Right cardiac atrium (tissue), 5 donors: Measurements from ENCODE around the gene COQ8B. TPM values are rescaled to one million over a fixed set of nuclear protein-coding genes. Genes with fewer than 3 reads are reported as not detected.

Experiments used
- ATAC-seq, 2 donors: fragments of 200-7000 bp; cut with Tn5 transposase; one replicate each; pipeline versions ENCODE4 v1.8.0 to v1.9.1; 2020; ENCODE audit warnings: moderate library complexity in 2 of 2, mild to moderate bottlenecking in 1 of 2
- DNase-seq, 3 donors: peaks; one replicate each; pipeline ENCODE4 v3.0.0-alpha.2; 2020
- H3K27ac ChIP-seq: one replicate; pipeline ENCODE4 v1.5.1; 2013; ENCODE audit warnings: mild to moderate bottlenecking, low read length, control low read depth, moderate library complexity
- H3K27me3 ChIP-seq: one replicate; pipeline ENCODE4 v1.6.1; 2013; ENCODE audit not compliant: control insufficient read depth, insufficient read depth
- H3K4me1 ChIP-seq: one replicate; pipeline ENCODE4 v1.6.1; 2013; ENCODE audit warnings: low read length; ENCODE audit not compliant: control insufficient read depth, insufficient read depth
- H3K4me3 ChIP-seq: one replicate; pipeline ENCODE4 v1.5.1; 2013; ENCODE audit warnings: low read length, control low read depth
- H3K9me3 ChIP-seq: one replicate; pipeline ENCODE4 v1.6.1; 2013; ENCODE audit warnings: low read length; ENCODE audit not compliant: control insufficient read depth
- WGBS: extraction: QIAGEN DNeasy Blood & Tissue Kit; methylation state at CpG from one replicate; pipeline ENCODE4 v1.1.7; 2013; 5-methylcytosine and 5-hydroxymethylcytosine counted together
- intact Hi-C, 4 donors: fragments of 100-400 bp; cut with DNase I; formaldehyde crosslinking; loops; one replicate each; pipeline versions ENCODE4 v1.11.0 to v1.14.0; 2022 to 2023
- polyA plus RNA-seq: library from polyadenylated mRNA; stranded (reverse); fragments of 200-250 nt; gene quantifications from one replicate; pipeline ENCODE4 v1.2.3, GENCODE V29; 2013
- total RNA-seq, 4 donors: library from RNA; stranded (reverse); fragmentation: NEBNext Ultra II Directional; extraction: Animal tissue kit (Norgen Biotek cat#: 25700); gene quantifications; one replicate each; pipeline ENCODE4 v1.2.1, GENCODE V29; 2021
- donor health status: healthy with polysubstance abuse.
- donor health status: DM: no; HTN: yes; CAD: no.
- donor health status: DM: no; HTN: no; CAD: no.
- donor health status: DM: no; HTN: yes; CAD: no; lungs with severe emphysema.
- donor health status: DM: yes; HTN: yes; CAD: no.

Gene COQ8B
- total and polyA plus RNA-seq, 5 donors = 22.8 to 34.0 (median 25.5) TPM

DNA sequence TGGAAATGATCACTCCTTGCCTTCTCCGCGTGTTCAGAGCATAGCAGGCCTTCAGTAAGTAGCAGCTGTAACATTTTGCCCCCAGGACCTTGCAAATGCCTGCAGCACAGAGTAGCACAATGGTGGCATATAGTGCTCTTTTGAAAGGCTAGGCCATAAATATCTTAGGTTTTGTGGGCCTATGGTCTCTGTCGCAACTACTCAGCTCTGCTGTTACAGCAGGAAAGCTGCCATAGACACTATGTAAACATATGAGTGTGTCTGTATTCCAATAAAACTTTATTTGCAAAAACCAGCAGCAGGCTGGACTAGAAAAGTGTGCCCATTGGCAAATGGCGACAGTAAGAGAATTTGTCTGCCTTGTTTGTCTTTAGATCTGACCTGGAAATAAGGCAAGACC, 9.6 kb upstream of the COQ8B start:
- intact Hi-C loops = no loop called here
- WGBS = 97% methylated on average over 4 of the region's 4 CpGs
- Histone ChIP-seq H3K27ac (no peak overlapping the region), H3K9me3 (no peaks in the 10 kb centered on the region), H3K4me1 (peaks cover 11% of the 10 kb centered on the region), H3K27me3 (no peaks in the 10 kb centered on the region), H3K4me3 (no peak overlapping the region)
- ATAC-seq (no peak), DNase-seq (no peak)

- Histone ChIP-seq H3K27ac (no peak overlapping the region), H3K9me3 (no peaks in the 10 kb centered on the region), H3K4me1 (peaks cover 18% of the 10 kb centered on the region), H3K27me3 (no peaks in the 10 kb centered on the region), H3K4me3 (no peak overlapping the region)
- ATAC-seq (no peak), DNase-seq (peak in 1 of 3 donors; percentile 9)
- intact Hi-C loops = no loop called here
- WGBS = 94% methylated on average over 3 of the region's 3 CpGs
These were observed 8.2 kb upstream of the COQ8B start for GRCh38 chr19:40724855-40725254.

DNA sequence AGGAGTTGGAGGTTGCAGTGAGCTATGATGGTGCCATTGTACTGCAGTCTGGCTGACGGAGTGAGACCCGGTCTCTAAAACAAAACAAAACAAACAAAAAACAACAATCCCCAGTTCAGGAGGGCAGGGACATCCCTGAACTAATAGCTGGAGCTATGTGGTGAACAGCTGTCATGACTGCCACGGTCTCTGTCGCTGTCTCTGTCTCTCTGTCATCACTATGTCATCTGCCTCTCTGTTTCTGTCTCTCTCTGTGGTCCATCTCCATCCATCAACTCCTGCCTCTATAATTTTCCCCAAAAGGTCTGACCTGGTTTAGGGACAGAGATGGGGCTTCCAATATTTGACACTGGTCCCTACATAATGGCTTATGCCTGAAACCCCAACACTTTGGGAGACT, 7.6 kb upstream of the COQ8B start:
- ATAC-seq (no peak), DNase-seq (no peak)
- whole genome bisulfite sequencing = 98% methylated on average over 4 of the region's 4 CpGs
- Histone ChIP-seq H3K9me3 (no peaks in the 10 kb centered on the region), H3K4me1 (peaks cover 18% of the 10 kb centered on the region), H3K27ac (peak overlapping the region; percentile 39), H3K4me3 (no peak overlapping the region), H3K27me3 (no peaks in the 10 kb centered on the region)
- intact Hi-C loops = no loop called here

GRCh38 chr19:40723661-40724254, 7.1 kb upstream of the COQ8B start:
- peak overlapping the region; percentile 39 for H3K27ac ChIP-seq
- intact Hi-C loops = no loop called here
- H3K4me1 ChIP-seq = peaks cover 18% of the 10 kb centered on the region
- no peaks in the 10 kb centered on the region for H3K9me3 ChIP-seq
- ATAC-seq = no peak
- no peaks in the 10 kb centered on the region for H3K27me3 ChIP-seq
- no peak overlapping the region for H3K4me3 ChIP-seq
- DNase-seq = peak in 1 of 3 donors; percentile 14
- WGBS = 95% methylated on average over 5 of the region's 5 CpGs

- 62% methylated on average over 9 of the region's 9 CpGs for WGBS
- H3K4me3 ChIP-seq = no peak overlapping the region
- ATAC-seq (no peak), DNase-seq (no peak)
- peaks cover 18% of the 10 kb centered on the region for H3K4me1 ChIP-seq
- H3K27ac ChIP-seq = peak overlapping the region; percentile 67
- no peaks in the 10 kb centered on the region for H3K9me3 ChIP-seq
- intact Hi-C loops = no loop called here
- no peaks in the 10 kb centered on the region for H3K27me3 ChIP-seq
These were observed 5.4 kb upstream of the COQ8B start for GRCh38 chr19:40721936-40722661.

GRCh38 chr19:40721140-40721486, 4.4 kb upstream of the COQ8B start:
- no peaks in the 10 kb centered on the region for H3K9me3 ChIP-seq
- peaks cover 18% of the 10 kb centered on the region for H3K4me1 ChIP-seq
- ATAC-seq = no peak
- H3K27me3 ChIP-seq = no peaks in the 10 kb centered on the region
- WGBS = 85% methylated on average over 6 of the region's 6 CpGs
- intact Hi-C loops = no loop called here
- H3K27ac ChIP-seq = peak overlapping the region; percentile 98
- H3K4me3 ChIP-seq = peak overlapping the region; percentile 35
- DNase-seq = no peak

GRCh38 chr19:40719414-40719894, 2.8 kb upstream of the COQ8B start:
- H3K27ac ChIP-seq = peak overlapping the region; percentile 59
- 53% methylated on average over 7 of the region's 7 CpGs for WGBS
- no peaks in the 10 kb centered on the region for H3K9me3 ChIP-seq

DNA sequence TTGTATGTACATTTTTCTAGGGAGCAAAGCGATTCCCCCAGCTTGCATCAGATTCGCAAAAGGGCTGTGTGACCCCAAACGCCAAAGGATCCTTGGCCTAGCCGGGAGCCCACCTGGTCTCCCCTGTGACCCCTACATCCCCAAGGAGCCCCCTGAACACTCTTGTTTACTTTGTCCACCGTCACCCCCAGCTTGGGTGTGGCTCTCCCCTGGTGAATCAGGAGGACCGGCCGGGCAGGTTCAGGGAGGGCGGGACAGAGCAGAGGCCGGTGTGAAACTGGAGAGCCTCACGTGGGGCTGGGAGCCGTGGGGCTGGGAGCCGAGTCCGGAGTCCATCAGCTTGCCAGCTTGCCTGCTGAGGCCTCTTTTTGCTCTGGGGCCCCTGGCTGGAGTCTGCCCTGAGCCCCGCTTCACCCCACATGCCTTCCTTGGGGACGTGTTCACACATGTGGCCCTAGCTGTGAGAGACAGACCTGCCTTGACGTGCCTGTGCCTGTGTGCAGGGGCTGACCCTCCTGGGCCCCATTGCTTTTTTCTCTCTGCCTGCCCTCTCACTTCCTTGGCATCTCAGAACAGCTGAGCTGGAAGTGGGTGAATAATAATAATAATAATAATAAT, 2.2 kb upstream of the COQ8B start:
- no peaks in the 10 kb centered on the region for H3K9me3 ChIP-seq
- peak overlapping the region; percentile 89 for H3K4me3 ChIP-seq
- 5% methylated on average over 16 of the region's 16 CpGs for WGBS
- no peaks in the 10 kb centered on the region for H3K27me3 ChIP-seq
- H3K27ac ChIP-seq = peak overlapping the region; percentile 99
- ATAC-seq = no peak
- intact Hi-C loops = loop anchor here in 1 of 4 donors (10.0 kb wide), 1 partner anchor 54 kb away; no protein-coding TSS in a partner anchor
- DNase-seq = peak; percentile 61 to 83 (median 76)
- H3K4me1 ChIP-seq = peaks cover 15% of the 10 kb centered on the region

More at GRCh38 chr19:40719414-40719894, 2.8 kb upstream of the COQ8B start:
- peak overlapping the region; percentile 89 for H3K4me3 ChIP-seq
- H3K27me3 ChIP-seq = no peaks in the 10 kb centered on the region
- ATAC-seq = no peak
- DNase-seq = no peak
- peaks cover 21% of the 10 kb centered on the region for H3K4me1 ChIP-seq
- intact Hi-C loops = loop anchor here in 1 of 4 donors (10.0 kb wide), 1 partner anchor 55 kb away; no protein-coding TSS in a partner anchor

DNA sequence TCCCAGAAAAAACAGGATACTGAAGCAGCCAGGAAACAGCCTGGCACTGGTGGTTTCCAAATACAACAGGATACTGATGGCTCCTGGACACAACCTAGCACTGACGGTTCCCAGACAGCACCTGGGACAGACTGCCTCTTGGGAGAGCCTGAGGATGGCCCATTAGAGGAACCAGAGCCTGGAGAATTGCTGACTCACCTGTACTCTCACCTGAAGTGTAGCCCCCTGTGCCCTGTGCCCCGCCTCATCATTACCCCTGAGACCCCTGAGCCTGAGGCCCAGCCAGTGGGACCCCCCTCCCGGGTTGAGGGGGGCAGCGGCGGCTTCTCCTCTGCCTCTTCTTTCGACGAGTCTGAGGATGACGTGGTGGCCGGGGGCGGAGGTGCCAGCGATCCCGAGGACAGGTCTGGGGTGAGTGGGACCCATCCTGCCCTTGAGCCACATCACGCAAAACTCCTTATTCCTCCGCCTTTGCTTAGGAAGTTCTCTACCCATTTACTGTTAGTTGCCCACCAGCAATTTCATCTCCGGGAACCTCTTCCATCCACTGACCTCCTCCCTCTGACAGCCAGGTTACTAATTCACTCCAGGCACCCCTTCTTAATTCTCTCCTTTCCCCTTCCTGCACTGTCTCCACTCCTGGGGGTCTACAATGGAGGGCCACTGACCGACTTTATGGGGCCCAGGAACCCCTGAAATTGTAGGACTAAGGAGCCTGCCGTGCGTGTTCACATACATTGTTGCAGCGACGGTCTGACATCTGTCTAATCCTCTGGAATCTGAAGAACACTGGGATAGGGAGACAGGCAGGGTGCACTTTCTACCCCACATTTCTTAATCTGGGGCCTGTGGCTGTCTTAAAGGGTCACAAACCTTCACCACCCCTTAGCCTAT, 1.4 kb upstream of the COQ8B start:
- Histone ChIP-seq H3K4me3 (peak overlapping the region; percentile 89), H3K27me3 (no peaks in the 10 kb centered on the region), H3K4me1 (peaks cover 14% of the 10 kb centered on the region), H3K9me3 (no peaks in the 10 kb centered on the region), H3K27ac (peak overlapping the region; percentile 99)
- intact Hi-C loops = loop anchor here in 1 of 4 donors (10.0 kb wide), 1 partner anchor 53 kb away; no protein-coding TSS in a partner anchor
- peak; percentile 52 to 80 (median 78) for DNase-seq
- no peak for ATAC-seq
- WGBS = 31% methylated on average over 20 of the region's 20 CpGs

GRCh38 chr19:40717325-40717879, 716 bp upstream of the COQ8B start:
- ATAC-seq (no peak), DNase-seq (no peak)
- Histone ChIP-seq H3K9me3 (no peaks in the 10 kb centered on the region), H3K27ac (peak overlapping the region; percentile 99), H3K4me1 (peaks cover 13% of the 10 kb centered on the region), H3K4me3 (peak overlapping the region; percentile 89), H3K27me3 (no peaks in the 10 kb centered on the region)
- WGBS = under 1% methylated on average over 20 of the region's 20 CpGs
- intact Hi-C loops = loop anchor here in 1 of 4 donors (10.0 kb wide), 1 partner anchor 53 kb away; no protein-coding TSS in a partner anchor
